Peyer's patch (tissue), 4 donors: Measurements from ENCODE around the gene RBP3. TPM values are rescaled to one million over a fixed set of nuclear protein-coding genes. Genes with fewer than 3 reads are reported as not detected.

Experiments
- DNase-seq, 3 donors: peaks; one replicate each; pipeline ENCODE4 v3.0.0-alpha.2; 2017 to 2019
- H3K27ac ChIP-seq, 4 donors: fragments of 200-600 bp; sonication (generic); one replicate each; pipeline ENCODE4 v1.5.1; 2016 to 2019
- H3K27me3 ChIP-seq, 2 donors: fragments of 200-600 bp; sonication (generic); one replicate each; pipeline ENCODE4 v1.5.1; 2019
- H3K36me3 ChIP-seq, 3 donors: fragments of 200-600 bp; sonication (generic); one replicate each; pipeline ENCODE4 v1.5.1; 2016 to 2019
- H3K4me1 ChIP-seq, 4 donors: fragments of 200-600 bp; sonication (generic); one replicate each; pipeline ENCODE4 v1.5.1; 2016 to 2019
- H3K4me3 ChIP-seq, 4 donors: fragments of 200-600 bp; sonication (generic); 1 replicate in 3 of 4; 2 replicates in 1 of 4; pipeline ENCODE4 v1.5.1; 2016 to 2019; ENCODE audit warnings: mild to moderate bottlenecking in 1 of 4
- H3K9me3 ChIP-seq, 4 donors: fragments of 200-600 bp; sonication (generic); one replicate each; pipeline ENCODE4 v1.5.1; 2016 to 2019; ENCODE audit warnings: mild to moderate bottlenecking in 1 of 4
- POLR2A ChIP-seq, 2 donors: fragments of 450-650 bp; IDR thresholded peaks; one replicate each; pipeline ENCODE4 v1.5.1; 2017; ENCODE audit warnings: antibody characterized with exemption in 2 of 2, mild to moderate bottlenecking in 2 of 2, moderate library complexity in 2 of 2
- total RNA-seq, 4 donors: library from RNA; depleted of rRNA; stranded (reverse); fragments of >200 nt; gene quantifications; one replicate each; pipeline ENCODE4 v1.1.0, GENCODE V29; 2016
- TF ChIP-seq, protein P1 (sequence below), 6 experiments: fragments of 450-650 bp in 4 of 6; fragments of 200-600 bp in 2 of 6; sonication (generic) in 1 of 6; IDR thresholded peaks; one replicate each; pipeline ENCODE4 v1.5.1; 2017 to 2019; ENCODE audit warnings: antibody characterized with exemption in 6 of 6, mild to moderate bottlenecking in 3 of 6, moderate library complexity in 1 of 6

Gene RBP3
- total RNA-seq, 4 donors from 2014 or later = not detected

DNA sequence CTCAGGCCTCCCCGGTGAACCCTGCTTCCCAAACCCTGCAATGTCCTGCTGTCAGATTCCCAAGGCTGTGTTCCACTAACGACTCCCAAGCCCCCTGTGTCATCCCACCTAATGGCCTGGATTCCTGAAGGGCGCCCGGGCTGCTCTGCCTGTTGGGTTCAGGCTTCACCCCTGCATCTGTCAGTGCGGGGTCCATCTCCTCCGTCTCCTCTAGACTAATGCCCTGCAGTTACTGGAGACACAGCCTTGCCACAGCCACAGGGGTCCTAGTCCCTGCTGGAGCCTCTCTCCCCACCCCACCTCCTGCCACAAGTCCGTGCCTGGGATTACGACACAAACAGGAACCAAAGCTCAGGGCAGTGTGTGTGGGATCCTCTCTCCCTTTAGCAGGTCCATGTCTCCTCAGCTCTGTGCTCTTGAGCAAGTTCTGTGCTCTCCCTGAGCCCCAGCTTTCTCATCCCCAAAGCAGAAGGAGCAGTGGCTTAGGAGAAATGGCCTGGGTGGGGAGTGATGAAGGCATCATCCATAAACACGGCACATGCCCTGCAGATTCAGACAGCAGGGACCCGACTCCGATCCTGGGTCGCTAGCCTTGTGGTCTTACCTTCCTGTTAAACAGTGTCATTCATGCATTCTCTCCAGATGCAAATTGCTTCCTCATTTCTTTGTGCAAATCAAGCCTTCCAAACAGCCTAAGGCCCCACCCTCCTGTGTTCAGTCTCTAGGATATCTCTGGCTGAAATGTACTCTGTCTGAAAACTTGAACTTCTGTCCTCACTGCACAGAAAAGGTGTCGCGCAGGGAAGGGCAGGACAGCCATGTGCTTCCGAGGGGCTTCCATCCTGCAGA lies 8.2 kb upstream of the RBP3 start:
- H3K4me3 ChIP-seq = no peak overlapping the region
- H3K36me3 ChIP-seq = no peaks in the 10 kb centered on the region
- H3K27ac ChIP-seq = no peak overlapping the region
- TF ChIP-seq, protein P1, sequence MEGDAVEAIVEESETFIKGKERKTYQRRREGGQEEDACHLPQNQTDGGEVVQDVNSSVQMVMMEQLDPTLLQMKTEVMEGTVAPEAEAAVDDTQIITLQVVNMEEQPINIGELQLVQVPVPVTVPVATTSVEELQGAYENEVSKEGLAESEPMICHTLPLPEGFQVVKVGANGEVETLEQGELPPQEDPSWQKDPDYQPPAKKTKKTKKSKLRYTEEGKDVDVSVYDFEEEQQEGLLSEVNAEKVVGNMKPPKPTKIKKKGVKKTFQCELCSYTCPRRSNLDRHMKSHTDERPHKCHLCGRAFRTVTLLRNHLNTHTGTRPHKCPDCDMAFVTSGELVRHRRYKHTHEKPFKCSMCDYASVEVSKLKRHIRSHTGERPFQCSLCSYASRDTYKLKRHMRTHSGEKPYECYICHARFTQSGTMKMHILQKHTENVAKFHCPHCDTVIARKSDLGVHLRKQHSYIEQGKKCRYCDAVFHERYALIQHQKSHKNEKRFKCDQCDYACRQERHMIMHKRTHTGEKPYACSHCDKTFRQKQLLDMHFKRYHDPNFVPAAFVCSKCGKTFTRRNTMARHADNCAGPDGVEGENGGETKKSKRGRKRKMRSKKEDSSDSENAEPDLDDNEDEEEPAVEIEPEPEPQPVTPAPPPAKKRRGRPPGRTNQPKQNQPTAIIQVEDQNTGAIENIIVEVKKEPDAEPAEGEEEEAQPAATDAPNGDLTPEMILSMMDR (IDR thresholded peaks at IDR 0.05) = no peak
- no peak for TF ChIP-seq POLR2A (IDR thresholded peaks at IDR 0.05)
- no peaks in the 10 kb centered on the region for H3K27me3 ChIP-seq
- H3K9me3 ChIP-seq = no peaks in the 10 kb centered on the region
- DNase-seq = peak in 2 of 3 donors; percentile 37 to 43
- peaks cover 0 to 4% (median 0%) of the 10 kb centered on the region in 4 donors for H3K4me1 ChIP-seq

DNA sequence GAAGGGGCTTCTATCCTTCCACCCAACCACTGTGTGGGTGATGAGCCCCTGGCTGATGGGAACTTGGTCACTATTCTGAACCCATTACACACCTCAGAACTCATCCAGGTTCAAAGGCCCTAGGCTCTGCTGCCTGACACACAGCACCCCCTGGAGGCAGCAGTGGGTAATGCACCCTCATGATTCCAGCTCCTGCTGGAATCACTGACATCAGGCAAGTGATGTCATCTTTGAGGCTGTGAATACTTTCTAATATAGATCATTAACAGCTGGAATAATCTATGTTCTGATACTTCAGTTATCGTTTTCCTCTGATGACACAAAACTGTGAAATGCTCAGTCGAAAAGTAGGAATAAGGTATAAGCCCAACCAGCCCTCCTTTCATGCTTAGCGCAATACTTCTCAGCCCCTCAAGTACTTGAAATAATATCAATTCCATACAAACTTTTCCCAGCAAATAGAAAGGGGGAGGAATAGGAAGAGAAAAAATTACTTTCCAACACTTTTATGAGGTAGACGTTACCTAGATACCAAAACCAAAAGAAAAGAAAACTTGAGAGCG lies 7.5 kb upstream of the RBP3 start:
- Histone ChIP-seq H3K27ac (no peak overlapping the region), H3K4me3 (no peak overlapping the region), H3K4me1 (peaks cover 0 to 4% (median 0%) of the 10 kb centered on the region in 4 donors), H3K9me3 (no peaks in the 10 kb centered on the region), H3K36me3 (no peaks in the 10 kb centered on the region), H3K27me3 (no peaks in the 10 kb centered on the region)
- DNase-seq = peak; percentile 44 to 87 (median 85)
- TF ChIP-seq POLR2A (IDR thresholded peaks at IDR 0.05) = no peak
- TF ChIP-seq, protein P1 (IDR thresholded peaks at IDR 0.05) = peak; percentile 69 to 95 (median 94)

DNA sequence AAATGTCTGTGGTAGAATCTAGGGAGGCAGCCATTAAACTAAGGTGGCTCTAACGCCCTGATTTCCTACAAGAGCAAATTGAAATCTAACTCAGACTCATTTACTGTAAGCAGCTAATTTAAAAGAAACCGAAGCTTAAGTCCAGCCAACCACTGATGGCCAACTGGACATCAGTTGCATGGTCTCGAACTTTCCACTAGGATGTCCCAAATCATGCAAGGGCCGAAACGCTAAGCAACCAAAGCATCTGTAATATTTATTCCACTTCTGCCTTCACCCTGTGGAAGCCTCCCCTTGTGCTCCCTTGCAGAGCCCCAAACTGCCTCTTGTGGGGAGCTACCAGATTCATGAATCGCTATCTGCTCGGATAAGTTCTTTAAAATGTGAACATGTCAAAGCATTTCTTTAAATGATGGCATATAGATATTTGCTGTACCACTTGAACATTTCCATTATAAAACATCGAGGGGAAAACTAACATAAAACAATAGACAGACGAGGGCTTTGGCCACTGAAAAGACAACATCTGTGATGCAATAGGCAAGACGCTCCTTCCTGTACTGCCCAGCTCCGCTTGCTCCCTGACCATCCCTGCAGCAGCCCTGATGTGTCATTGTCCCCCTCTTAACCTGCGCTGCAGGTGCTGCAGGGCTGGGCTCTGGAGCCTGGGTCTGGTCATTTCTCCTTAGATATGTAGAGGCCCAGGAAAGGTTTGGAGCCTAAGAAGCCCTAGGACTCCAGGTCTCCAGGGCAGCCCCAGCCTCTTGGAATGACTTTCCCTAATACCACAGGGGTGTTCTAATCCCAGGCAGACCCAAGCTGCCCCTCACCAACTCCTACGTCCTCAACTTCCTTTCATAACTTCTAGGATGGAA lies 2.9 kb upstream of the RBP3 start:
- no peaks in the 10 kb centered on the region for H3K36me3 ChIP-seq
- peaks cover 0 to 11% (median 0%) of the 10 kb centered on the region in 4 donors for H3K4me1 ChIP-seq
- DNase-seq = peak in 1 of 3 donors; percentile 20
- H3K27me3 ChIP-seq = no peaks in the 10 kb centered on the region
- no peaks in the 10 kb centered on the region for H3K9me3 ChIP-seq
- TF ChIP-seq POLR2A (IDR thresholded peaks at IDR 0.05) = no peak
- TF ChIP-seq, protein P1 (IDR thresholded peaks at IDR 0.05) = no peak
- no peak overlapping the region for H3K27ac ChIP-seq
- H3K4me3 ChIP-seq = no peak overlapping the region

DNA sequence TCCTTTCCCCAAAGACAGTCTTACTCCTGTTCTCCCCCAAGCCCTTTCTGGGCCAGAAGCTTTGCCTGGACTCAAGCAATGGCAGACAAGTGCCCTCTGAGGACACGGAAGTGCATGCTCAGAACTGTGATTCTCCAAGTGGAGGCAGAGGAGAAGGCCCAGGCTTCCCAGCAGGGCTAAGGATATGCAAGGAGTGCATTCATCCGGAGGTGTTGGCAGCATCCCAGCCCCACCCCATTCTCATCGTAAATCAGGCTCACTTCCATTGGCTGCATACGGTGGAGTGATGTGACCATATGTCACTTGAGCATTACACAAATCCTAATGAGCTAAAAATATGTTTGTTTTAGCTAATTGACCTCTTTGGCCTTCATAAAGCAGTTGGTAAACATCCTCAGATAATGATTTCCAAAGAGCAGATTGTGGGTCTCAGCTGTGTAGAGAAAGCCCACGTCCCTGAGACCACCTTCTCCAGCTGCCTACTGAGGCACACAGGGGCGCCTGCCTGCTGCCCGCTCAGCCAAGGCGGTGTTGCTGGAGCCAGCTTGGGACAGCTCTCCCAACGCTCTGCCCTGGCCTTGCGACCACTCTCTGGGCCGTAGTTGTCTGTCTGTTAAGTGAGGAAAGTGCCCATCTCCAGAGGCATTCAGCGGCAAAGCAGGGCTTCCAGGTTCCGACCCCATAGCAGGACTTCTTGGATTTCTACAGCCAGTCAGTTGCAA lies 1.4 kb upstream of the RBP3 start:
- H3K36me3 ChIP-seq = no peaks in the 10 kb centered on the region
- no peak overlapping the region for H3K4me3 ChIP-seq
- no peak for TF ChIP-seq POLR2A (IDR thresholded peaks at IDR 0.05)
- TF ChIP-seq, protein P1 (IDR thresholded peaks at IDR 0.05) = no peak
- no peaks in the 10 kb centered on the region for H3K27me3 ChIP-seq
- peak in 1 of 3 donors; percentile 50 for DNase-seq
- H3K27ac ChIP-seq = no peak overlapping the region
- H3K4me1 ChIP-seq = peaks cover 0 to 8% (median 0%) of the 10 kb centered on the region in 4 donors
- H3K9me3 ChIP-seq = no peaks in the 10 kb centered on the region

DNA sequence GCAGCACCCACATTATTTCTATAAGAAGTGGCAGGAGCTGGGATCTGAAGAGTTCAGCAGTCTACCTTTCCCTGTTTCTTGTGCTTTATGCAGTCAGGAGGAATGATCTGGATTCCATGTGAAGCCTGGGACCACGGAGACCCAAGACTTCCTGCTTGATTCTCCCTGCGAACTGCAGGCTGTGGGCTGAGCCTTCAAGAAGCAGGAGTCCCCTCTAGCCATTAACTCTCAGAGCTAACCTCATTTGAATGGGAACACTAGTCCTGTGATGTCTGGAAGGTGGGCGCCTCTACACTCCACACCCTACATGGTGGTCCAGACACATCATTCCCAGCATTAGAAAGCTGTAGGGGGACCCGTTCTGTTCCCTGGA lies 874 bp upstream of the RBP3 start:
- H3K27ac ChIP-seq = no peak overlapping the region
- peak in 1 of 3 donors; percentile 31 for DNase-seq
- TF ChIP-seq POLR2A (IDR thresholded peaks at IDR 0.05) = no peak
- TF ChIP-seq, protein P1 (IDR thresholded peaks at IDR 0.05) = no peak
- no peaks in the 10 kb centered on the region for H3K27me3 ChIP-seq
- H3K4me1 ChIP-seq = peaks cover 0 to 8% (median 0%) of the 10 kb centered on the region in 4 donors
- H3K4me3 ChIP-seq = no peak overlapping the region
- no peaks in the 10 kb centered on the region for H3K9me3 ChIP-seq
- no peaks in the 10 kb centered on the region for H3K36me3 ChIP-seq
